Endothelial cell (in vitro differentiated cells): ENCODE results near the gene WBP1L. TPM values are rescaled to one million over a fixed set of nuclear protein-coding genes. Genes with fewer than 3 reads are reported as not detected.
"Not testable (repeated sequence)": the region's sequence is repeated elsewhere in the genome, so short reads cannot be mapped to it uniquely, and the experiment has no call there.

Experiments
- DNase-seq: peaks from one replicate; pipeline ENCODE4 v3.0.0; 2021; ENCODE audit warnings: low spot score
- H3K27ac Mint-ChIP-seq: one replicate; pipeline ENCODE4 v1.8.0; 2021; ENCODE audit warnings: mixed read lengths, inconsistent platforms; ENCODE audit not compliant: unreplicated experiment
- H3K27me3 Mint-ChIP-seq: one replicate; pipeline ENCODE4 v1.8.0; 2021; ENCODE audit warnings: mild to moderate bottlenecking, moderate library complexity, mixed read lengths, inconsistent platforms; ENCODE audit not compliant: unreplicated experiment
- H3K36me3 Mint-ChIP-seq: one replicate; pipeline ENCODE4 v1.8.0; 2021; ENCODE audit warnings: mild to moderate bottlenecking, low read depth, mixed read lengths, inconsistent platforms; ENCODE audit not compliant: unreplicated experiment
- H3K4me1 Mint-ChIP-seq: one replicate; pipeline ENCODE4 v1.8.0; 2021; ENCODE audit warnings: mild to moderate bottlenecking, mixed read lengths, inconsistent platforms; ENCODE audit not compliant: unreplicated experiment
- H3K4me3 Mint-ChIP-seq: one replicate; pipeline ENCODE4 v1.8.0; 2021; ENCODE audit warnings: mild to moderate bottlenecking, mixed read lengths, inconsistent platforms; ENCODE audit not compliant: unreplicated experiment
- H3K9me3 Mint-ChIP-seq: one replicate; pipeline ENCODE4 v1.8.0; 2021; ENCODE audit warnings: mixed read lengths, inconsistent platforms; ENCODE audit not compliant: unreplicated experiment
- CTCF ChIP-seq: fragments of 200-600 bp; sonication (generic); IDR thresholded peaks from one replicate; pipeline ENCODE4 v1.5.0; 2021; ENCODE audit warnings: antibody characterized with exemption; ENCODE audit not compliant: unreplicated experiment
- long read RNA-seq: library from polyadenylated mRNA; unstranded; transcript quantifications from one replicate; pipeline ENCODE4 v2.0.0, GENCODE V29; 2020; ENCODE audit not compliant: unreplicated experiment
- total RNA-seq: library from RNA; stranded (reverse); fragmentation: NEBNext Ultra II Directional; extraction: Animal tissue kit (Norgen Biotek cat#: 25700); gene quantifications from one replicate; pipeline ENCODE4 v1.2.1, GENCODE V29; 2021; ENCODE audit not compliant: unreplicated experiment

WBP1L gene
- total RNA-seq, result 49.4 TPM
- long read RNA-seq, partial matches to known transcripts, result 2 of 7 reads
- long read RNA-seq, other reads (novel, unspliced or antisense), result 5 of 7 reads

GRCh38 chr10:102743588-102744373, at the start of gene WBP1L:
Gene WBP1L (plus strand): TSS chr10:102743948. CDS start chr10:102744054, 106 bp downstream.
- Mint-ChIP-seq H3K36me3 (peaks cover 11% of the 10 kb centered on the region), H3K27ac (peak within 1 kb of the TSS; percentile 91), H3K9me3 (no peaks in the 10 kb centered on the region), H3K4me1 (peaks cover 50% of the 10 kb centered on the region), H3K27me3 (peaks cover 6% of the 10 kb centered on the region), H3K4me3 (peak within 1 kb of the TSS; percentile 100)
- peak; percentile 84 for DNase-seq
- no peak for TF ChIP-seq CTCF

- H3K27me3 Mint-ChIP-seq, H3K4me3 Mint-ChIP-seq, H3K4me1 Mint-ChIP-seq, H3K27ac Mint-ChIP-seq, H3K9me3 Mint-ChIP-seq, DNase-seq: not testable (repeated sequence)
- peaks cover 14% of the 10 kb centered on the region for H3K36me3 Mint-ChIP-seq
Observed at GRCh38 chr10:102695401-102695800, 48.3 kb upstream of the WBP1L start.

- H3K4me1 Mint-ChIP-seq, result no peaks in the 10 kb centered on the region
- TF ChIP-seq CTCF, result no peak
- no peak overlapping the region for H3K27ac Mint-ChIP-seq
- peaks cover 4% of the 10 kb centered on the region for H3K27me3 Mint-ChIP-seq
- no peak for DNase-seq
- no peaks in the 10 kb centered on the region for H3K9me3 Mint-ChIP-seq
- H3K36me3 Mint-ChIP-seq, result peaks cover 14% of the 10 kb centered on the region
- H3K4me3 Mint-ChIP-seq, result no peak overlapping the region
Observed at GRCh38 chr10:102696736-102697135, 47.0 kb upstream of the WBP1L start.

- H3K9me3 Mint-ChIP-seq, result no peaks in the 10 kb centered on the region
- no peaks in the 10 kb centered on the region for H3K4me1 Mint-ChIP-seq
- TF ChIP-seq CTCF, result no peak
- H3K27ac Mint-ChIP-seq, result no peak overlapping the region
- no peak overlapping the region for H3K4me3 Mint-ChIP-seq
- H3K27me3 Mint-ChIP-seq, result peaks cover 4% of the 10 kb centered on the region
- no peak for DNase-seq
- peaks cover 14% of the 10 kb centered on the region for H3K36me3 Mint-ChIP-seq
Observed at GRCh38 chr10:102698894-102699293, 44.9 kb upstream of the WBP1L start.

GRCh38 chr10:102701272-102701671, 42.5 kb upstream of the WBP1L start:
- DNase-seq, result no peak
- no peak overlapping the region for H3K4me3 Mint-ChIP-seq
- no peaks in the 10 kb centered on the region for H3K9me3 Mint-ChIP-seq
- H3K27ac Mint-ChIP-seq, result no peak overlapping the region
- H3K36me3 Mint-ChIP-seq, result peaks cover 14% of the 10 kb centered on the region
- peaks cover 4% of the 10 kb centered on the region for H3K27me3 Mint-ChIP-seq
- TF ChIP-seq CTCF, result no peak
- no peaks in the 10 kb centered on the region for H3K4me1 Mint-ChIP-seq
